T-cell (primary cell): ENCODE results near the gene WNT7A. TPM values are rescaled to one million over a fixed set of nuclear protein-coding genes. Genes with fewer than 3 reads are reported as not detected.

Experiments
- ATAC-seq, 4 experiments: fragments of 200-7000 bp in 3 of 4; fragments of 150-1000 bp in 1 of 4; cut with Tn5 transposase; replicated peaks in 1 of 4; 1 replicate in 3 of 4; 2 replicates in 1 of 4; pipeline ENCODE4 v1.10.0; 2021; ENCODE audit warnings: moderate library complexity in 3 of 4, mild to moderate bottlenecking in 2 of 4, moderate number of reproducible peaks in 1 of 4
- CTCF ChIA-PET, 2 donors: fragments of 300-600 bp; sonication (Branson Sonifier 250); formaldehyde crosslinking; loops; one replicate each; lab custom pipeline; 2022; ENCODE audit warnings: antibody characterized with exemption in 2 of 2; lab: Charles Lee
- POLR2A ChIA-PET, 2 donors: fragments of 300-600 bp; sonication (Branson Sonifier 250); formaldehyde crosslinking; loops; one replicate each; lab custom pipeline; 2022; ENCODE audit warnings: antibody characterized with exemption in 2 of 2; lab: Charles Lee
- DNase-seq, 35 experiments: peaks; one replicate each; pipeline versions ENCODE4 v3.0.0 to v3.0.0-alpha.2; 2013 to 2023
- H3K27ac ChIP-seq: one replicate; pipeline ENCODE4 v1.5.1; 2013; ENCODE audit warnings: low read length
- H3K27me3 ChIP-seq, 2 experiments: replicated peaks in 1 of 2; 1 replicate in 1 of 2; 2 replicates in 1 of 2; pipeline versions ENCODE4 v1.6.1 to v1.7.0; 2013; ENCODE audit warnings: low read length in 1 of 2, mixed read lengths in 1 of 2; ENCODE audit not compliant: control insufficient read depth in 2 of 2, insufficient read depth in 2 of 2; ENCODE audit errors: extremely low read depth in 1 of 2
- H3K36me3 ChIP-seq, 2 donors: 1 replicate in 1 of 2; 2 replicates in 1 of 2; pipeline versions ENCODE4 v1.6.1 to v1.7.0; 2013; ENCODE audit warnings: low read length in 1 of 2; ENCODE audit not compliant: control insufficient read depth in 2 of 2, insufficient read depth in 1 of 2; ENCODE audit errors: extremely low read depth in 1 of 2
- H3K4me1 ChIP-seq, 2 experiments: 1 replicate in 1 of 2; 2 replicates in 1 of 2; pipeline versions ENCODE4 v1.6.1 to v1.7.0; 2013; ENCODE audit warnings: low read length in 2 of 2, mixed read lengths in 1 of 2; ENCODE audit not compliant: insufficient read depth in 2 of 2, control insufficient read depth in 1 of 2; ENCODE audit errors: extremely low read depth in 1 of 2
- H3K4me3 ChIP-seq, 2 donors: 1 replicate in 1 of 2; 2 replicates in 1 of 2; pipeline versions ENCODE4 v1.5.1 to v1.7.0; 2013; ENCODE audit warnings: mild to moderate bottlenecking in 2 of 2, low read length in 1 of 2, moderate library complexity in 1 of 2; ENCODE audit not compliant: control insufficient read depth in 1 of 2; ENCODE audit errors: extremely low read depth in 1 of 2
- H3K9me3 ChIP-seq: 2 replicates; pipeline ENCODE4 v1.7.0; 2013
- H3K27ac Mint-ChIP-seq, 2 donors: one replicate each; pipeline ENCODE4 v1.8.0; 2020 to 2021; ENCODE audit warnings: mild to moderate bottlenecking in 2 of 2, mixed read lengths in 2 of 2
- H3K27me3 Mint-ChIP-seq, 2 donors: one replicate each; pipeline ENCODE4 v1.8.0; 2021 to 2022; ENCODE audit warnings: mixed read lengths in 2 of 2
- H3K36me3 Mint-ChIP-seq: one replicate; pipeline ENCODE4 v1.8.0; 2021; ENCODE audit warnings: mixed read lengths
- H3K4me1 Mint-ChIP-seq, 3 donors: one replicate each; pipeline ENCODE4 v1.8.0; 2020 to 2022; ENCODE audit warnings: mixed read lengths in 3 of 3, mild to moderate bottlenecking in 1 of 3
- H3K4me3 Mint-ChIP-seq, 3 donors: one replicate each; pipeline ENCODE4 v1.8.0; 2020 to 2022; ENCODE audit warnings: mild to moderate bottlenecking in 3 of 3, mixed read lengths in 3 of 3, moderate library complexity in 3 of 3
- H3K9me3 Mint-ChIP-seq, 3 donors: one replicate each; pipeline ENCODE4 v1.8.0; 2020 to 2022; ENCODE audit warnings: mixed read lengths in 3 of 3
- WGBS: methylation state at CpG from one replicate; pipeline ENCODE4 v1.1.5; 2013; ENCODE audit warnings: missing lambda C conversion rate; ENCODE audit not compliant: insufficient coverage; 5-methylcytosine and 5-hydroxymethylcytosine counted together
- total RNA-seq, 35 experiments: library from RNA in 6 of 35; stranded (reverse) in 6 of 35; fragments of 120-200 nt in 1 of 35; gene quantifications; one replicate each; pipeline versions ENCODE4 v1.2.1 to v1.2.4 and lab custom pipeline; 2013 to 2026

Gene WNT7A
- total RNA-seq, 5 donors from 2014 or later (not counting 1 experiment from before 2014, with no cell fraction given) = 8.2 to 15.4 (median 11.7) TPM

GRCh38 chr3:13785853-13786436, 93.9 kb downstream of the WNT7A start:
- Mint-ChIP-seq H3K36me3 (no peaks in the 10 kb centered on the region), H3K4me3 (no peak overlapping the region), H3K27me3 (peaks cover 6 to 19% of the 10 kb centered on the region in 2 donors), H3K27ac (no peak overlapping the region), H3K9me3 (no peaks in the 10 kb centered on the region), H3K4me1 (peaks cover 0 to 7% (median 4%) of the 10 kb centered on the region in 3 donors)
- ATAC-seq (no peak), DNase-seq (no peak)
- Histone ChIP-seq H3K36me3 (no peaks in the 10 kb centered on the region), H3K27me3 (peaks cover 0 to 39% of the 10 kb centered on the region in 2 experiments), H3K4me1 (no peaks in the 10 kb centered on the region), H3K9me3 (no peaks in the 10 kb centered on the region), H3K27ac (no peak overlapping the region), H3K4me3 (no peak overlapping the region)
- CTCF ChIA-PET = no interaction called here
- POLR2A ChIA-PET = no interaction called here
- 88% methylated on average over 12 of the region's 13 CpGs for WGBS

GRCh38 chr3:13785351-13785750, 94.5 kb downstream of the WNT7A start:
- ChIA-PET CTCF (no interaction called here), POLR2A (no interaction called here)
- Mint-ChIP-seq H3K9me3 (no peaks in the 10 kb centered on the region), H3K27ac (no peak overlapping the region), H3K36me3 (no peaks in the 10 kb centered on the region), H3K4me1 (peaks cover 0 to 7% (median 4%) of the 10 kb centered on the region in 3 donors), H3K4me3 (no peak overlapping the region), H3K27me3 (peaks cover 6 to 19% of the 10 kb centered on the region in 2 donors)
- WGBS = 87% methylated on average over 6 of the region's 7 CpGs
- no peaks in the 10 kb centered on the region for H3K36me3 ChIP-seq
- no peaks in the 10 kb centered on the region for H3K4me1 ChIP-seq
- no peak for DNase-seq
- ATAC-seq = no peak
- no peaks in the 10 kb centered on the region for H3K9me3 ChIP-seq
- H3K4me3 ChIP-seq = no peak overlapping the region
- H3K27ac ChIP-seq = no peak overlapping the region
- peaks cover 0 to 38% of the 10 kb centered on the region in 2 experiments for H3K27me3 ChIP-seq

GRCh38 chr3:13783476-13783875, 96.4 kb downstream of the WNT7A start:
- Mint-ChIP-seq H3K9me3 (no peaks in the 10 kb centered on the region), H3K27me3 (peaks cover 6 to 13% of the 10 kb centered on the region in 2 donors), H3K36me3 (no peaks in the 10 kb centered on the region), H3K27ac (no peak overlapping the region), H3K4me1 (peaks cover 0 to 7% (median 4%) of the 10 kb centered on the region in 3 donors), H3K4me3 (no peak overlapping the region)
- no peak for ATAC-seq
- WGBS = 73% methylated on average over 6 of the region's 8 CpGs
- no peak for DNase-seq
- CTCF ChIA-PET = no interaction called here
- H3K27me3 ChIP-seq = peaks cover 0 to 36% of the 10 kb centered on the region in 2 experiments
- H3K4me3 ChIP-seq = no peak overlapping the region
- no peaks in the 10 kb centered on the region for H3K36me3 ChIP-seq
- no peaks in the 10 kb centered on the region for H3K9me3 ChIP-seq
- H3K27ac ChIP-seq = no peak overlapping the region
- POLR2A ChIA-PET = no interaction called here
- no peaks in the 10 kb centered on the region for H3K4me1 ChIP-seq

- no peak overlapping the region for H3K27ac Mint-ChIP-seq
- Histone ChIP-seq H3K9me3 (no peaks in the 10 kb centered on the region), H3K27ac (no peak overlapping the region), H3K4me3 (no peak overlapping the region), H3K27me3 (peaks cover 0 to 28% of the 10 kb centered on the region in 2 experiments), H3K36me3 (no peaks in the 10 kb centered on the region), H3K4me1 (no peaks in the 10 kb centered on the region)
- ATAC-seq = no peak
- CTCF ChIA-PET = no interaction called here
- DNase-seq = no peak
- H3K36me3 Mint-ChIP-seq = no peaks in the 10 kb centered on the region
- no peaks in the 10 kb centered on the region for H3K9me3 Mint-ChIP-seq
- POLR2A ChIA-PET = no interaction called here
- H3K4me1 Mint-ChIP-seq = peaks cover 0 to 7% (median 4%) of the 10 kb centered on the region in 3 donors
- H3K27me3 Mint-ChIP-seq = peaks cover 3 to 10% of the 10 kb centered on the region in 2 donors
- WGBS = 45% methylated on average over 5 of the region's 11 CpGs
- no peak overlapping the region for H3K4me3 Mint-ChIP-seq
Observed at GRCh38 chr3:13782501-13782900, 97.4 kb downstream of the WNT7A start.

GRCh38 chr3:13781417-13781816, 98.5 kb downstream of the WNT7A start:
- ChIA-PET POLR2A (no interaction called here), CTCF (no interaction called here)
- WGBS = 87% methylated on average over 3 of the region's 5 CpGs
- peaks cover 0 to 27% of the 10 kb centered on the region in 2 experiments for H3K27me3 ChIP-seq
- H3K4me3 ChIP-seq = no peak overlapping the region
- Mint-ChIP-seq H3K27ac (no peak overlapping the region), H3K9me3 (no peaks in the 10 kb centered on the region), H3K27me3 (peaks cover 3 to 9% of the 10 kb centered on the region in 2 donors), H3K4me3 (no peak overlapping the region), H3K36me3 (no peaks in the 10 kb centered on the region), H3K4me1 (peaks cover 0 to 7% (median 4%) of the 10 kb centered on the region in 3 donors)
- H3K9me3 ChIP-seq = no peaks in the 10 kb centered on the region
- no peaks in the 10 kb centered on the region for H3K36me3 ChIP-seq
- ATAC-seq = no peak
- H3K4me1 ChIP-seq = no peaks in the 10 kb centered on the region
- H3K27ac ChIP-seq = no peak overlapping the region
- no peak for DNase-seq

- DNase-seq (no peak), ATAC-seq (no peak)
- Mint-ChIP-seq H3K4me1 (peaks cover 0 to 7% (median 4%) of the 10 kb centered on the region in 3 donors), H3K27me3 (peaks cover 3 to 7% of the 10 kb centered on the region in 2 donors), H3K4me3 (no peak overlapping the region), H3K36me3 (no peaks in the 10 kb centered on the region), H3K27ac (no peak overlapping the region), H3K9me3 (no peaks in the 10 kb centered on the region)
- Histone ChIP-seq H3K36me3 (no peaks in the 10 kb centered on the region), H3K27ac (no peak overlapping the region), H3K27me3 (peaks cover 0 to 27% of the 10 kb centered on the region in 2 experiments), H3K4me1 (no peaks in the 10 kb centered on the region), H3K9me3 (no peaks in the 10 kb centered on the region), H3K4me3 (no peak overlapping the region)
- 41% methylated on average over 4 of the region's 11 CpGs for WGBS
- ChIA-PET CTCF (no interaction called here), POLR2A (no interaction called here)
Observed at GRCh38 chr3:13780432-13781176, 99.3 kb downstream of the WNT7A start.
